Muscle of leg (tissue), 9 donors: Measurements from ENCODE around the gene SAA1. TPM values are rescaled to one million over a fixed set of nuclear protein-coding genes. Genes with fewer than 3 reads are reported as not detected.

Experiments used
- polyA plus RNA-seq, 8 donors: library from polyadenylated mRNA; unstranded; fragments of 120-200 nt; gene quantifications; one replicate each; pipeline versions ENCODE4 v1.2.1 to v1.2.3, GENCODE V29; 2013; ENCODE audit warnings: inconsistent platforms in 1 of 8, low replicate concordance in 1 of 8; ENCODE audit not compliant: insufficient read length in 8 of 8, insufficient read depth in 1 of 8
- total RNA-seq: library from RNA; stranded (reverse); fragments of 120-200 nt; gene quantifications from one replicate; pipeline ENCODE4 v1.2.4, GENCODE V29; 2013

SAA1 gene
- total and polyA plus RNA-seq, 9 donors = not detected

Other genes starting within 250 kb of the SAA1 start
- 0.13 TPM for gene TPH1, start 220.0 kb upstream of the SAA1 start, total RNA-seq
- 1 to 10 TPM in 1 of 8 donors, under 1 TPM in 7; 0.06 to 1.0 (median 0.34) TPM for gene TPH1, start 220.0 kb upstream of the SAA1 start, polyA plus RNA-seq
- gene SAAL1, start 160.2 kb upstream of the SAA1 start, total RNA-seq = 10.3 TPM
- 10 to 100 TPM; 12.4 to 18.8 (median 15.0) TPM for gene SAAL1, start 160.2 kb upstream of the SAA1 start, polyA plus RNA-seq
- not detected for gene MRGPRX3, start 133.7 kb upstream of the SAA1 start, total RNA-seq
- gene MRGPRX3, start 133.7 kb upstream of the SAA1 start, polyA plus RNA-seq = not detected
- not detected for gene MRGPRX4, start 93.4 kb upstream of the SAA1 start, total RNA-seq
- not detected for gene MRGPRX4, start 93.4 kb upstream of the SAA1 start, polyA plus RNA-seq
- not detected for gene SAA4, start 29.5 kb upstream of the SAA1 start, total RNA-seq
- gene SAA4, start 29.5 kb upstream of the SAA1 start, polyA plus RNA-seq = under 1 TPM in 1 of 8 donors, not detected in 7; 0.25 TPM
- not detected for gene SAA2, start 17.6 kb upstream of the SAA1 start, total RNA-seq
- not detected for gene SAA2, start 17.6 kb upstream of the SAA1 start, polyA plus RNA-seq
- 19.2 TPM for gene HPS5, start 55.9 kb downstream of the SAA1 start, total RNA-seq
- gene HPS5, start 55.9 kb downstream of the SAA1 start, polyA plus RNA-seq = 10 to 100 TPM in 7 of 8 donors, 1 to 10 TPM in 1; 10.0 to 14.6 (median 11.3) TPM
- 39.9 TPM for gene GTF2H1, start 56.3 kb downstream of the SAA1 start, total RNA-seq
- gene GTF2H1, start 56.3 kb downstream of the SAA1 start, polyA plus RNA-seq = 10 to 100 TPM; 30.0 to 39.4 (median 32.9) TPM
- gene LDHA, start 128.3 kb downstream of the SAA1 start, total RNA-seq = 395 TPM
- gene LDHA, start 128.3 kb downstream of the SAA1 start, polyA plus RNA-seq = 100 to 1,000 TPM; 482 to 607 (median 533) TPM
- not detected for gene LDHC, start 146.1 kb downstream of the SAA1 start, total RNA-seq
- gene LDHC, start 146.1 kb downstream of the SAA1 start, polyA plus RNA-seq = 1 to 10 TPM in 2 of 8 donors, under 1 TPM in 1, not detected in 5; 0.23 to 1.3 (median 1.1) TPM
- not detected for gene LDHAL6A, start 189.6 kb downstream of the SAA1 start, total RNA-seq
- under 1 TPM in 7 of 8 donors, not detected in 1; 0.13 to 0.67 (median 0.15) TPM for gene LDHAL6A, start 189.6 kb downstream of the SAA1 start, polyA plus RNA-seq